PC-3 (cell line): ENCODE measurements around the gene NEU1. TPM values are rescaled to one million over a fixed set of nuclear protein-coding genes. Genes with fewer than 3 reads are reported as not detected.
A peak's percentile ranks its signal among the peaks of the same experiment; 100 is the strongest.
"Not testable (repeated sequence)": the region's sequence is repeated elsewhere in the genome, so short reads cannot be mapped to it uniquely, and the experiment has no call there.

Experiments
- ATAC-seq: fragments of 200-7000 bp; cut with Tn5 transposase; 2 replicates; pipeline ENCODE4 v1.9.1; 2020; ENCODE audit warnings: mild to moderate bottlenecking, moderate library complexity
- BruUV-seq: library from RNA; stranded (reverse); fragments of 400-500 nt; replicated peaks from 2 replicates; lab custom pipeline; 2021; lab: Mats Ljungman, UMichigan
- CTCF ChIA-PET: fragments of 300-600 bp; sonication (Branson Sonifier 250); formaldehyde crosslinking; loops from one replicate; lab custom pipeline; 2022; ENCODE audit warnings: antibody characterized with exemption; lab: Charles Lee
- POLR2A ChIA-PET: fragments of 300-600 bp; sonication (Branson Sonifier 250); formaldehyde crosslinking; loops from one replicate; lab custom pipeline; 2022; ENCODE audit warnings: antibody characterized with exemption; ENCODE audit not compliant: unreplicated experiment; lab: Charles Lee
- DNase-seq: peaks from one replicate; pipeline ENCODE4 v3.0.0-alpha.2; 2015
- H2AFZ ChIP-seq: fragments of 300-600 bp; sonication (generic); 2 replicates; pipeline ENCODE4 v1.6.0; 2016; ENCODE audit warnings: antibody characterized with exemption, low read length
- H3F3A ChIP-seq: fragments of 300-600 bp; sonication (generic); one replicate; pipeline ENCODE4 v1.6.0; 2017; ENCODE audit warnings: antibody characterized with exemption, low read length, control low read depth, mild to moderate bottlenecking; ENCODE audit not compliant: unreplicated experiment
- H3K27ac ChIP-seq: fragments of 300-600 bp; sonication (generic); 2 replicates; pipeline ENCODE4 v1.5.1; 2016; ENCODE audit warnings: mild to moderate bottlenecking, low read length
- H3K27me3 ChIP-seq: fragments of 300-600 bp; sonication (generic); 2 replicates; pipeline ENCODE4 v1.6.1; 2016; ENCODE audit warnings: low read length, mixed read lengths
- H3K36me3 ChIP-seq: fragments of 300-600 bp; sonication (generic); 2 replicates; pipeline ENCODE4 v1.6.1; 2016; ENCODE audit warnings: low read depth, mixed run types, low read length, mixed read lengths
- H3K4me1 ChIP-seq: fragments of 300-600 bp; sonication (generic); 2 replicates; pipeline ENCODE4 v1.5.1; 2016; ENCODE audit warnings: low read length; ENCODE audit not compliant: insufficient read depth
- H3K4me2 ChIP-seq: fragments of 300-600 bp; sonication (generic); 2 replicates; pipeline ENCODE4 v1.6.0; 2016; ENCODE audit warnings: low read length
- H3K4me3 ChIP-seq: fragments of 300-600 bp; sonication (generic); 2 replicates; pipeline ENCODE4 v1.5.1; 2016; ENCODE audit warnings: mild to moderate bottlenecking, low read length, mixed read lengths
- H3K79me2 ChIP-seq: fragments of 300-600 bp; sonication (generic); 2 replicates; pipeline ENCODE4 v1.6.1; 2017; ENCODE audit warnings: low read length, mixed read lengths
- H3K9ac ChIP-seq: fragments of 300-600 bp; sonication (generic); 2 replicates; pipeline ENCODE4 v1.6.0; 2016; ENCODE audit warnings: mild to moderate bottlenecking, low read length
- H3K9me2 ChIP-seq: fragments of 300-600 bp; sonication (generic); replicated peaks from 2 replicates; pipeline ENCODE4 v1.6.1; 2016; ENCODE audit warnings: mixed run types, low read length, mixed read lengths
- H3K9me3 ChIP-seq: fragments of 300-600 bp; sonication (generic); 2 replicates; pipeline ENCODE4 v1.6.1; 2016; ENCODE audit warnings: low read length, mixed read lengths
- H4K20me1 ChIP-seq: fragments of 300-600 bp; sonication (generic); 2 replicates; pipeline ENCODE4 v1.6.1; 2016; ENCODE audit warnings: low read length, mixed read lengths
- EZH2 ChIP-seq: fragments of 300-600 bp; sonication (generic); IDR thresholded peaks from one replicate; pipeline ENCODE4 v1.6.1; 2017; ENCODE audit warnings: antibody characterized with exemption, mild to moderate bottlenecking, low read length; ENCODE audit not compliant: unreplicated experiment
- EZH2phosphoT487 ChIP-seq: fragments of 300-600 bp; sonication (generic); IDR thresholded peaks from 2 replicates; pipeline ENCODE4 v1.6.1; 2018; ENCODE audit warnings: mild to moderate bottlenecking, antibody characterized with exemption, low read length, borderline replicate concordance
- intact Hi-C: fragments of 100-400 bp; cut with micrococcal nuclease; formaldehyde crosslinking; loops from 2 replicates; pipeline ENCODE4 v1.9.0; 2023
- total RNA-seq: library from RNA; depleted of rRNA; stranded (reverse); fragments of >200 nt; gene quantifications from 2 replicates; pipeline ENCODE4 v1.2.3, GENCODE V29; 2014
- TF ChIP-seq, protein P1 (sequence below): fragments of 300-600 bp; sonication (generic); conservative IDR thresholded peaks from 2 replicates; pipeline ENCODE4 v1.5.1; 2017; ENCODE audit warnings: antibody characterized with exemption, low read depth, mild to moderate bottlenecking, low read length

NEU1 gene
- total RNA-seq, 1 experiment from 2014 or later: 31.7 TPM

DNA sequence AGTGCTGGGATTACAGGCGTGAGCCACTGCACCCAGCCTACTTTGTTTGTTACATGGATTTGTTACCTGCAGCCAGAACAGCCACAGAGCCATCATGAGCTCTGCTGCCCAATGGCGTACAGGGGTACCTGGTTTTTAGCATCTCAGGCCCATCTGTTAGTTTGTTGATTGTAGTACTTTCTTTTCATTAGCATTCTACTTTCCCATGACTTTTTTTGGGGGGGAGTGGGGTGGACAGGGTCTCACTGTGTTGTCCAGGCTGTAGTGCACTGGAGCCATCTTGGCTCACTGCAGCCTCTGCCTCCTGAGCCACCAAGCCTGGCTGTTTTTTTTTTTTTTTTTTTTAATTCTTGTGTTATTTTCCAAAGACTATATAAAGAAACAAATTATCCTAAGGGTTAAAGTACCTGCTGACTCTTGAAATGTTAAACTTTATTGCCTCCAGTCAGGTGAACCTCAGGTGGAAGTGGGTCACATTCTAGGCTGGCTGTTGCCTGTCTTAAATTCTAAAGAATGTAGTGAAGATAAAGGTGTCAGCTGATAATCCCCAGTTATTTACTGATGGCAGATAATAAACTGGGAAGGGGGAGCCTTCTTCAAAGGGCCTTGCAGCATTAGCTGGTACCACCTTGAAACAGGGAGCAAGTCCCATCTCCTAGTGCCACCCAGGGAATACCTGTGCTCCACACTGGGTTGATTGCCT lies 15.2 kb downstream of the NEU1 start:
- Histone ChIP-seq H3K79me2 (no peaks in the 10 kb centered on the region), H2AFZ (no peak overlapping the region), H3K4me2 (no peak overlapping the region), H3K36me3 (no peaks in the 10 kb centered on the region), H4K20me1 (no peaks in the 10 kb centered on the region), H3K9ac (no peak overlapping the region), H3K4me3 (no peak overlapping the region), H3K9me3 (no peaks in the 10 kb centered on the region), H3K9me2 (no peaks in the 10 kb centered on the region), H3K4me1 (no peaks in the 10 kb centered on the region), H3F3A (no peaks in the 10 kb centered on the region), H3K27ac (no peak overlapping the region), H3K27me3 (no peaks in the 10 kb centered on the region)
- POLR2A ChIA-PET: no interaction called here
- BruUV-seq: no TSS peak
- ATAC-seq (no peak), DNase-seq (no peak)
- CTCF ChIA-PET: no interaction called here
- TF ChIP-seq, protein P1, sequence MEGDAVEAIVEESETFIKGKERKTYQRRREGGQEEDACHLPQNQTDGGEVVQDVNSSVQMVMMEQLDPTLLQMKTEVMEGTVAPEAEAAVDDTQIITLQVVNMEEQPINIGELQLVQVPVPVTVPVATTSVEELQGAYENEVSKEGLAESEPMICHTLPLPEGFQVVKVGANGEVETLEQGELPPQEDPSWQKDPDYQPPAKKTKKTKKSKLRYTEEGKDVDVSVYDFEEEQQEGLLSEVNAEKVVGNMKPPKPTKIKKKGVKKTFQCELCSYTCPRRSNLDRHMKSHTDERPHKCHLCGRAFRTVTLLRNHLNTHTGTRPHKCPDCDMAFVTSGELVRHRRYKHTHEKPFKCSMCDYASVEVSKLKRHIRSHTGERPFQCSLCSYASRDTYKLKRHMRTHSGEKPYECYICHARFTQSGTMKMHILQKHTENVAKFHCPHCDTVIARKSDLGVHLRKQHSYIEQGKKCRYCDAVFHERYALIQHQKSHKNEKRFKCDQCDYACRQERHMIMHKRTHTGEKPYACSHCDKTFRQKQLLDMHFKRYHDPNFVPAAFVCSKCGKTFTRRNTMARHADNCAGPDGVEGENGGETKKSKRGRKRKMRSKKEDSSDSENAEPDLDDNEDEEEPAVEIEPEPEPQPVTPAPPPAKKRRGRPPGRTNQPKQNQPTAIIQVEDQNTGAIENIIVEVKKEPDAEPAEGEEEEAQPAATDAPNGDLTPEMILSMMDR: no peak
- no peak for TF ChIP-seq EZH2phosphoT487
- no peak for TF ChIP-seq EZH2
- intact Hi-C loops: no loop called here

DNA sequence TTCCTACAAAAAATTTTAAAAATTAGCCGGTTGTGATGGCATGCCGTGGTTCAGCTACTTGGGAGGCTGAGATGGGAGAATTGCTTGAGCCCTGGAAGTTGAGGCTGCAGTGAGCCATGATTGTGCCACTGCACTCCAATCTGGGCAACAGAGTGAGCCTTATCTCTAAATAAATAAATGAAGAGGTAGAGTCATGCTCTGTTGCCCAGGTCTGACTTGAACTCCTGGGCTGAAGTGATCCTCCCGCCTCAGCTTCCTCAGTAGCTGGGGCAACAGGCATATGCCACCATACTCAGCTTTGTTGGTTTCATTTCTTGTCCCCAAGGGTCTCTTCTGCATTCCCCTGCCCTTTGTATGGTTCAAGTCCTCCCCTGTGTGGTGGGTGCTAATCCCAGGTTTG lies 18.1 kb downstream of the NEU1 start:
- Histone ChIP-seq H3K27me3 (no peaks in the 10 kb centered on the region), H3K9me3 (no peaks in the 10 kb centered on the region), H3F3A (peaks cover 15% of the 10 kb centered on the region), H4K20me1 (peaks cover 5% of the 10 kb centered on the region; the same call in 1 of the 2 replicates), H3K4me1 (no peaks in the 10 kb centered on the region), H3K4me3 (no peak overlapping the region), H3K36me3 (peaks cover 11% of the 10 kb centered on the region), H3K27ac (no peak overlapping the region), H3K79me2 (no peaks in the 10 kb centered on the region), H3K9ac (no peak overlapping the region), H2AFZ (no peak overlapping the region), H3K9me2 (no peaks in the 10 kb centered on the region), H3K4me2 (no peak overlapping the region)
- BruUV-seq: no TSS peak
- ChIA-PET POLR2A (no interaction called here), CTCF (no interaction called here)
- TF ChIP-seq EZH2phosphoT487: no peak
- TF ChIP-seq EZH2: no peak
- TF ChIP-seq, protein P1: no peak
- ATAC-seq: no peak
- intact Hi-C loops: no loop called here
- no peak for DNase-seq

DNA sequence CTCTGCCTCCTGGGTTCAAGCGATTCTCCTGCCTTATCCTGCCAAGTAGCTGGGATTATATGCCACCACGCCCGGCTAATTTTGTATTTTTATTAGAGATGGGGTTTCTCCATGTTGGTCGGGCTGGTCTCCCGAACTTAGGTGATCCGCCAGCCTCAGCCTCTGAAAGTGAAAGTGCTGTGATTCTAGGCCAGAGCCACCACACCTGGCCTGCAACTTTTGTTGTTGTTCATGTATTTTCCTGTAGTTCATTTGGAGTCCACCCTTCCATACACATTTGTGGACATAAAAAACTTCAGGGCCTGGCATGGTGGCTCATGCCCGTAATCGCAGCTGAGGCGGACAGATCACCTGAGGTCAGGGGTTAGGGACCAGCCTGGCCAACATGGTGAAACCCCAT lies 20.6 kb downstream of the NEU1 start:
- H3K27me3 ChIP-seq: no peaks in the 10 kb centered on the region
- POLR2A ChIA-PET: interaction anchor here (0.7 kb wide), 1 partner anchor 9 kb away, joined by 3 read pairs; no protein-coding TSS in a partner anchor
- peaks cover 20% of the 10 kb centered on the region for H3K79me2 ChIP-seq
- H3K4me2 ChIP-seq: no peak overlapping the region
- no peak overlapping the region for H3K27ac ChIP-seq
- intact Hi-C loops: no loop called here
- H3K9me3 ChIP-seq: no peaks in the 10 kb centered on the region
- DNase-seq (no peak), ATAC-seq (0 out of 2 replicates have a peak, but pooled peaks have one; percentile 5)
- H3K9ac ChIP-seq: no peak overlapping the region
- peaks cover 15% of the 10 kb centered on the region for H3K4me1 ChIP-seq
- H3K9me2 ChIP-seq: no peaks in the 10 kb centered on the region
- CTCF ChIA-PET: no interaction called here
- peaks cover 36% of the 10 kb centered on the region for H3F3A ChIP-seq
- no peak overlapping the region for H2AFZ ChIP-seq
- TF ChIP-seq EZH2phosphoT487: no peak
- TF ChIP-seq, protein P1: no peak
- peaks cover 34% of the 10 kb centered on the region for H3K36me3 ChIP-seq
- H4K20me1 ChIP-seq: peaks cover 30% of the 10 kb centered on the region
- no TSS peak for BruUV-seq
- no peak overlapping the region for H3K4me3 ChIP-seq

DNA sequence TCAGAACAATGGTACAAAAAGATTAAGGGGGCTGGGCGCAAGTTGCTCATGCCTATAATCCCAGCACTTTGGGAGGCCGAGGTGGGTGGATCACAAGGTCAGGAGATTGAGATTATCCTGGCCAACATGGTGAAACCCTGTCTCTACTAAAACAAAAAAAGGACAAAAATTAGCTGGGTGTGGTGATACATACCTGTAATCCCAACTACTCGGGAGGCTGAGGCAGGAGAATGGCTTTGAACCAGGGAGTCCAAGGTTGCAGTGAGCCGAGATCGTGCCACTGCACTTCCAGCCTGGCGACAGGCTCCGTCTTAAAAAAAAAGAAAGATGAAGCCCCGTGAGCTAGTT lies 22.9 kb downstream of the NEU1 start:
- H3K79me2 ChIP-seq: peaks cover 43% of the 10 kb centered on the region
- H3F3A ChIP-seq: peaks cover 40% of the 10 kb centered on the region
- peaks cover 42% of the 10 kb centered on the region for H4K20me1 ChIP-seq
- DNase-seq, CTCF ChIA-PET, POLR2A ChIA-PET, BruUV-seq, H3K4me2 ChIP-seq, H3K4me3 ChIP-seq, ATAC-seq, H2AFZ ChIP-seq, H3K27ac ChIP-seq, H3K9me3 ChIP-seq, H3K9me2 ChIP-seq, H3K27me3 ChIP-seq, H3K9ac ChIP-seq: not testable (repeated sequence)
- peaks cover 18% of the 10 kb centered on the region for H3K4me1 ChIP-seq
- intact Hi-C loops: loop anchor here (10.0 kb wide), 1 partner anchor 155 kb away; the partner anchor contains the start of gene LY6G5C
- H3K36me3 ChIP-seq: peaks cover 45% of the 10 kb centered on the region
